Measurements from ENCODE around the gene CHCHD1.
"Not testable (repeated sequence)": the region's sequence is repeated elsewhere in the genome, so short reads cannot be mapped to it uniquely, and the experiment has no call there.

Gene CHCHD1

DNA sequence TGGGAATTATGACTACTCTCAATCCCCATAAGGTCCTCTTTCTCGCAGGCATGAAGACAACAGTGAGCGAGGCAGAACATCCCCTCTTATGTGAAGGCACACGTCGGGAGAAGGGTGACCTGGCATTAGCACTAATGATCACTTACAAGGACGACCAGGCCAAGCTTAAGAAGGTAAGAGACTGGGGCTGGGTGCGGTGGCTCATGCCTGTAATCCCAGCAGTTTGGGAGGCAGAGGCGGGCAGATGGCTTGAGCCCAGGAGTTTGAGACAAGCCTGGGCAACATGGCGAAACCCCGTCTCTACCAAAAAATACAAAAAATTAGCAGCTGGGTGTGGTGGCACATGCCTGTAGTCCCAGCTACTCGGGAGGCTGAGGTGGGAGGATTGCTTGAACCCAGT lies 13.6 kb downstream of the CHCHD1 start:
- not testable (repeated sequence) for DNase-seq

DNA sequence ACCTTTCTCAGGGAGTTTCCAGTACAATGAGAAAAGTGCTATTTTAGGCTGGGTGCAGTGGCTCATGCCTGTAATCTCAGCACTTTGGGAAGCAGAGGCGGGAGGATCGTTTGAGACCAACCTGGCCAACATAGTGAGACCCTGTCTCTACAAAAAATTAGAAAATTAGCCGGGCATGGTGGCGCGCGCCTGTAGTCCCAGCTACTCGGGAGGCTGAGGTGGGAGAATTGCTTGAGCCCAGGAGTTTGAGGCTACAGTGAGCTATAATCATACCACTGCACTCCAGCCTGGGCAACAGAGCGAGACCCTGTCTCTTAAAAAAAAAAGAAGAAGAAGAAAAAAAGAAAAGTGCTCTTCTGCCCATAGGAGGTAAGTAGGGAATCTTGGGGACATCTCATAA lies 14.2 kb downstream of the CHCHD1 start:
- not testable (repeated sequence) for DNase-seq

DNA sequence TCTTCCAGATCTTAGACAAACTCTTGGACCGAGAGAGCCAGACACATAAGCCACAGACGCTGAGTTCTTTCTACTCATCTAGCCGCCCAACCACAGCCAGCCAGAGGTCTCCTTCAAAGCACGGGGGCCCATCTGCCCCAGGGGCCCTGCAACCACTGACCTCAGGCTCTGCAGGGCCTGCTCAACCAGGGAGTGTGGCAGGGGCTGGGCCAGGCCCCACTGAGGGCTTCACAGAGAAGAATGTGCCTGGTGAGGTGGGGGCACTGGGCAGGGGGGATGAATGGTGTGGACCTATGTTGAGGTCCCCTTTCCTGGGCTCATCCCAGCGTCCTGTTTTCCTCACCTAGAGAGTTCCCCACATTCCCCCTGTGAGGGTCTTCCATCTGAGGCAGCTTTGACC lies 14.9 kb downstream of the CHCHD1 start:
- DNase-seq, result no peak

DNA sequence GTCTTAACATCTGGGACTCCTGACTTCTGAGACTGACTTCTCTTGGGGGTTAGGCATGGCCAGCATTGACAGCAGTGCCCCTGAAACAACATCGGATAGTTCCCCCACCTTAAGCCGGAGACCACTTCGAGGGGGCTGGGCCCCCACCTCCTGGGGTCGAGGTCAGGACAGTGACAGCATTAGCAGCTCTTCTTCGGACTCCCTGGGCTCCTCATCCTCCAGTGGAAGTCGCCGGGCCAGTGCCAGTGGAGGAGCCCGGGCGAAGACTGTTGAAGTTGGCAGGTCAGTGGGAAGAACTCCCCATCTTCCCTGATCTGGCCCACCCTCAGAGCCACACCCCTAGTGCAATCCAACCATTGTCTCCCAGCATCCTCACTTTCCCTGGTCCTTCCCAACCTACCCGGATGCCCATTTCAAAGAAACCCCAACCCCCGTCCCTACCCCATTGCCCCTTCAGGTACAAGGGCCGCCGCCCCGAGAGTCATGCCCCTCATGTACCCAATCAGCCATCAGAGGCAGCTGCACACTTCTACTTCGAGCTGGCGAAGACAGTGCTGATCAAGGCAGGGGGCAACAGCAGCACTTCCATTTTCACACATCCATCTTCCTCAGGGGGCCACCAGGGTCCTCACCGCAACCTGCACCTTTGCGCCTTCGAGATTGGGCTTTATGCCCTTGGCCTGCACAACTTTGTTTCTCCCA lies 15.6 kb downstream of the CHCHD1 start:
- DNase-seq, result no peak

DNA sequence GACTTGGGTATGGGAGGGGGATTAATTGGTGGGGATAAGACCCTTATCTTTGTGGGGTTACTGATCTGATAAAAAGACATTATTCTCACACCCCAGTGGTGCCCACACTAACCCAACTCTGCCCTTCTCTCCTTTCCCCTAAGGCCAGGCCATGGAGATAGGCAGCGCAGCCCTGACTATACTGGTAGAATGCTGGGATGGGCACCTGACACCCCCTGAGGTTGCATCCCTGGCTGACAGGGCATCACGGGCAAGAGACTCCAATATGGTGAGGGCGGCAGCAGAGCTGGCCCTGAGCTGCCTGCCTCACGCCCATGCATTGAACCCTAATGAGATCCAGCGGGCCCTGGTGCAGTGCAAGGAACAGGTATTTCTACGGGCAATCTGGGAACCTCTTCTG lies 16.2 kb downstream of the CHCHD1 start:
- DNase-seq, result no peak

DNA sequence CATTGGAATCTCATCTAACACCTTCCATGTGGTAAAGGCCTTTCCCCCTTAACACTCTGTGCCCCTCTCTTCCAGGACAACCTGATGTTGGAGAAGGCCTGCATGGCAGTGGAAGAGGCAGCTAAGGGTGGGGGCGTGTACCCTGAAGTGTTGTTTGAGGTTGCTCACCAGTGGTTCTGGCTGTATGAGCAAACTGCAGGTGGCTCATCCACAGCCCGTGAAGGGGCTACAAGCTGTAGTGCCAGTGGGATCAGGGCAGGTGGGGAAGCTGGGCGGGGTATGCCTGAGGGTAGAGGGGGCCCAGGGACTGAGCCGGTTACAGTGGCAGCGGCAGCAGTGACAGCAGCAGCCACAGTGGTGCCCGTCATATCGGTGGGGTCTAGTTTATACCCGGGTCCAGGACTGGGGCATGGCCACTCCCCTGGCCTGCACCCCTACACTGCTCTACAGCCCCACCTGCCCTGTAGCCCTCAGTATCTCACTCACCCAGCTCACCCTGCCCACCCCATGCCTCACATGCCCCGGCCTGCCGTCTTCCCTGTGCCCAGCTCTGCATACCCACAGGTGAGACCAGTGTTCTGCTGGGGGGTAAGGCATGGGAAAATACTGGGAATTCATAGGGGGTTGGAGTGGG lies 17.2 kb downstream of the CHCHD1 start:
- DNase-seq, result no peak

DNA sequence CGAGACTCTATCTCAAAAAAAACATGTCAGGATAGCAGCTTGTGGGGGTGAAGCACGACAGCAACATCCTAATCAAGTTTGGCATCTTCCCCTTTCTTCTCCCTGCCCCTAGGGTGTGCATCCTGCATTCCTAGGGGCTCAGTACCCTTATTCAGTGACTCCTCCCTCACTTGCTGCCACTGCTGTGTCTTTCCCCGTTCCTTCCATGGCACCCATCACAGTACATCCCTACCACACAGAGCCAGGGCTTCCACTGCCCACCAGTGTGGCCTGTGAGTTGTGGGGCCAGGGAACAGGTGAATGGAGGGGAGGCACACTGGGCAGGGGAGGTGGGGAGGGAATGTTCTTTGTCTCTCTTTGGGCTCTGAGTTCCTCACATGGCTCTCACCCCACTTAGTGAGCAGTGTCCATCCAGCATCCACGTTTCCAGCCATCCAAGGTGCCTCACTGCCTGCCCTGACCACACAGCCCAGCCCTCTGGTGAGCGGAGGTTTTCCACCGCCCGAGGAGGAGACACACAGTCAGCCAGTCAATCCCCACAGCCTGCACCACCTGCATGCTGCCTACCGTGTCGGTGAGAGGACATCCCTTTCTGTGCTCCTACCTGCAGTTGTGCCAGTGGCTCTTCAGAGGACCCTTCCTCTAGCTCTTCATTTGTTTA lies 18.2 kb downstream of the CHCHD1 start:
- no peak for DNase-seq

DNA sequence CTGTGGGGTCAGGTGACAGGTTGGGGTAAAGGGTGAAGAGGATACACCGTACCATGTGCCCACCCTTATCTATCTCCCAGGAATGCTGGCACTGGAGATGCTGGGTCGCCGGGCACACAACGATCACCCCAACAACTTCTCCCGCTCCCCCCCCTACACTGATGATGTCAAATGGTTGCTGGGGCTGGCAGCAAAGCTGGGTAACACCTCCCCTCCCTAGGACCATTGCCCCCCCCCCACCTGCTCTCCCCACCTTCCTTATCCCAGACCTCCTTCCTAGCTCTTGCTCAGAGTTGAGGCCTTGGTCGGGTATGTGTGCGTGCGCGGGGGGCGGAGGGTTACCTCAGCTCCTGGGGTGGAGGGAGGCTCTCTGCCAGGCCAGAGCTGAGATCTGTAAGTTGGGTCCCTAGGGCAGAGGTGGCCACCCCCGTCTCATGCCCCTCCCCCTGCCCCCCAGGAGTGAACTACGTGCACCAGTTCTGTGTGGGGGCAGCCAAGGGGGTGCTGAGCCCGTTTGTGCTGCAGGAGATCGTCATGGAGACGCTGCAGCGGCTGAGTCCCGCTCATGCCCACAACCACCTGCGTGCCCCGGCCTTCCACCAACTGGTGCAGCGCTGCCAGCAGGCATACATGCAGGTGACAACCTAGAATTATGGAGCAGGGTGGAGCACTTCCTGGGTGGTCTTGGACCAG lies 18.9 kb downstream of the CHCHD1 start:
- DNase-seq, result no peak

DNA sequence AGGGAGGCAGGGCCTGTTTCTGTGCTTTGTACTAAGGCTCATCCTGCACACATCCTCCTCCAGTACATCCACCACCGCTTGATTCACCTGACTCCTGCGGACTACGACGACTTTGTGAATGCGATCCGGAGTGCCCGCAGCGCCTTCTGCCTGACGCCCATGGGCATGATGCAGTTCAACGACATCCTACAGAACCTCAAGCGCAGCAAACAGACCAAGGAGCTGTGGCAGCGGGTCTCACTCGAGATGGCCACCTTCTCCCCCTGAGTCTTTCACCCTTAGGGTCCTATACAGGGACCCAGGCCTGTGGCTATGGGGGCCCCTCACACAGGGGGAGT lies 19.4 kb downstream of the CHCHD1 start:
- DNase-seq, result no peak

DNA sequence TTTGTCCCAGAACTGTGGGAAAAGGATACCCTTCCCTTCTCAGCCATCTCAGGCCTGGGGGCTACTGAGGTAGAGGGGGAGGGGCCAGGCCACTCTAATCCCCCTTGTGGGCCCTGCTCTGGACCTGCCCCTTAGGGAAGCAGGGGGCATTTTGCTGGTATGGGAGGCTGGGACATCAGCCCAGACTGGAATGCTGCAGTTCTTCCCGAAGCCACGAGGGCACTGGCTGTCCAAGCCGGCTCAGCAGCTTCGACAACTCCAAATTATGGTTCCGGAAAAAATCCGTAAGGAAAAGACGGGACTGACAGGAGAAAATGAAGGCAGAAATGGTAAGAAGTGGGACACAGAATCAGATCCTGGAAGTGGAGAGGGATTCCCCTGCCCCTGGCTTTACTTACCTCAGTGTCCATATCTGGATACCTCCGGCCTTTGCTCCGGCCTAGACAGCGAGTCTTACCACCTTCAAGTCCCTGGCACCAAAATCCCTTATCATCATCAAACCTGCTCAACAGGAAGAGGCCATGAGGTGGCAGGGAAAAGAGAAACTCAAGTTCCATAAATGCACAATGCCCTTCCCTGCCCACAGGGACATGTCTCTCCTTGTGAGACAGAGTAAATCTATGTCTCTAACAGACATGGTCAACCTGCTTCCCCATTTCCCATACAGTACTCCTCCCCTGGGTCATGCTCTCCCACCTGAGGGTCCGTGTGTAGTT lies 20.6 kb downstream of the CHCHD1 start:
- DNase-seq, result no peak

DNA sequence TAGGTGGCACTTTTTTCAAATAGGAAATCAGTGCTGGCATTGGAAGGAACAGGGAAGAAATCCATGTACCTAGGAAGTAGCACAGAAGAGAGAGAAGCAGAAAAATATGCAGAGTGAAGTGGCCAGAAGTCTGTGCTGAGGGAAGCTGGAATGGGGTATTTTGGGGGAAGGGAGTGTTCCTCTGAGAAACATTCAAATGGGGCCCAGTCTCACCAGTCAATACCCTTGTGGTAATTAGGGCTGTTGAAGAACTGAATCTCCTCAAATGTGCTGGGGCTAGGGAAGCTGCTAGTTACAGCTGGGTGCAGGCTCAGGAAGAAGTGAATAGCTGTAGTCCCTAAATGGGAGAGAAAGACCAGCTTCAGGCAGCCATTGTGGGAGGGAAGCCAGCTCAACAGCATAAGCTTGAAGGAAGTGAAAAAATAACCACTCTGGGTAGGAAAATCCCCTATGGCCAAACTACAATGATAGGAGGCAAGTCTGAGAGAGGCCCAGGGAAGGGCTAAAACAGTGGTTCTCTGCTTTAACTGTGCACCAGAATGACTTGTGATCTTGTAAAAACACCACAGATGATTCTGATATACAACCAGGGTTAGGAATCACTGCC lies 21.9 kb downstream of the CHCHD1 start:
- no peak for DNase-seq

DNA sequence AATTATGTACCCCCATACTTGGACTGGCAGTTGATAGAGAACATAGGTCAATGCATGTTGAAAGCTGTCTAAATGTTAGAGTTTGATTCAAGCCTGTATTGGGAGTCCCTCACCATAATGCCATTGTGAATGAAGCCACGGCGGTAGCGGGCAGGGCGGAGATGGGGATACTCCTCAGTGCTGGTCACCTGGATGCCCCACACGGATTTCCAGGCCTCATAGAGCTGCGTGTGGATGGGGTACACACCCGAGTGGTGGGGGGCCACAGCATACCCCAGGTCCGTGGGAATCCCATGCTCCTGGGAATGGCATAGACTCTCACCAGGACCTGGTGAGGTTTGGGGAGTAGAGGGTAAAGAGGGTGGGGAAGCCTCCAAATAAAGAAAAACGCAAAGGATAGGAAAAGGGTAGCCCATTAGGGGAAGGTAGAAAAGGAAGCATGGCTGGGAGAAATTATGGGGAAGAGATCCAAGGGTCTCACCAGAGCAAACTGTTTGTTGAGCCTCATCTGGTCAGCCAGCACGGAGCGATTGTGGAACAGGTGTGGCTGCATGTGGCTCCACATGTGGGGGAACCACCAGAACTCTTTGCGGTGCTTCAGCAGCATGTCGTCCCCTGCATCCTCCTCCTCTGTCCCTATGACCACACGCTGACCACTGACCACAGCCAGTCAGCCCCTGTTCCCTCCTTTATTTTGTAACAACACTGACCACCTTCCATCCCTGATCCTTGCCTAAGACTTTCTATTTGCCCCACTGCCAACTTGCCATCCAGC lies 24.5 kb downstream of the CHCHD1 start:
- DNase-seq, result no peak

DNA sequence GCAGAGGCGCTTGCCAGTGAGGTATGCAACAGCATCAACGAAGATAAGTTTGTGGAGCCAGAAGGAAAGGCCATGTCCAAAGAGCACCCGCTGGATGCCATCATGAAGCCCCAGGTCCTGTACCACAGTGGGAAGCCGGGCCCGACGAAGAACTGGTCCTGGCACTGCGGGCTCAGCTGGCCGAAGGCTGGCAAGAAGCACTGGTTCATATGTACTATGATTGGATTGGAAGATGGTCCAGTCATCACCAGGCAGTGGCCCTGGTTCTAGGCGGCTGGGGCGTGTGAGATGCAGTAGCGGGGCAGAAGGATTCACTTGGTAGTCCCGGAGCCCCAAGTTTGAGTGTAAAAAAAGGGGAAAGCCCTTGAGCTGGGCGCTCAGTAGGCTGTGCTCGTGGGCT lies 25.6 kb downstream of the CHCHD1 start:
- no peak for DNase-seq

DNA sequence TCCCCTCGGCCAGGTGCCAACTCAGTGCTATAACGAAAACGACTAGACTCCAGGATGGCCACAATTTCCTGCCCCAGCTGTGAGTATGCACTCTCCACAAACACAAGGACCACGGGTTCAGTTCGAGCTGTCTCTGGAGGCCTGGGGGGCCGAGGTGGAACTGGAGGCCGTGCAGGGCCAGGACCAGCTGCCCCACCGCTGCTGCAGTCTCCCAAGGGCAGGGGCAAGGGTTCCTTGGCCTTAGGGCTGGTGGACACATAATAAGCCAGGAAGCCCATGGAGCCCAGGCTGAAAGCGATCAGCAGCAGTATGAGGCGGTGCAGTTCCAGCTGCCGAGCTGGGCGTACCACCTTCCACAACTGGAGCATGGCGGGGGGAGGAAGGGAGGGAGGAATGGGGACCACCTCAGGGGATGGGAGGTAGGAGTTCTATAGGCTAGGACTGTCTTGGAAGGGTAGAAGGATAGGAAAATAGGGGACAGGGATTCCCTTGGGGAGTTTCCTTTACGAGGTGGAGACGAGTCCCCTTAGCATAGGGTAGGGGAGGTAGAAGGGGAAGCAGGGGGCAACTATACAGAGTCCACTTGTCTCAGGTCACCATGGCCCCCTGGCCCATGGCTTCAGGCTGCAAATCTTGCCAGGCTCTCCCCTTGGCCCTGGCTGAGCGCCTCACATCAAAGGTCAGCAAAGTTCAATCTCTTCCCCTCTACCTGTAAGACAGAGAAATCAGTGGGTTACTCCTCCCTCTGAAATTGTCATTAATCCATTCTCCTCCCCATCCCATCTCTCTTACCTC lies 26.4 kb downstream of the CHCHD1 start:
- no peak for DNase-seq

DNA sequence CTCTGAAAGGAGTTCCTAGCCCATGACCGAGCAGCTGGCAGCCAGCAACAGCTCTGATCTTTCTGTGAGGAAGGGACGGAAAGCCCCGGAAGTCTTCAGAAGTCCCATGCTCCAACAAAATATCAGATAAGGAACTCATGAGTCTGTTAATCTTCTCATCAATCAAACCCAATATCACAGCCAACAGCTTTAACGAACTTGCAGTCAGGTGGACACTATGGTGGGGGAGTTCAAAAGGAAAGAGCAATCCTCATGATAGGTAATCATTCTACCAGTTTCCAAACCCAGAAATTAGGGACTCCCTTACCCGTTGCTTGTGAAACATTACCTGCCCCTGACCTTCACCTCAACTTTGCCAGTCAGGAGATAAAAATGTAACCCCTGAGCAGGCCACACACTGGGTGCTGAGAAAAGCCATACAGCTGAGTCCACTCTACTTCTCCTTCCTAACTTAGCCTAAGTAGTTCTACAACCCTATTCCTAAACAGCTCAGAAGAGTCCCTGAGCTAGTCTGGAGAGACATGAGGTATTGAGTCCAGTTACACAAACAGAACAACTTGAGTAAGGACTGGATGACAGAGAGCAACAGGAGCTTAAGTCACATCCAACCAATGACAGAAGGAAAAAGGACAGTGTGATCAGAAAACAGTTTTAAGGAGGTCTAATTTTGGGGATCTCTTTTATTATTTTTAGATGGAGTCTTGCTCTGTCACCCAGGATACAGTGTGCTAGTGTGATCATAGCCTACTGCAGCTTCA lies 27.4 kb downstream of the CHCHD1 start:
- DNase-seq, result no peak

DNA sequence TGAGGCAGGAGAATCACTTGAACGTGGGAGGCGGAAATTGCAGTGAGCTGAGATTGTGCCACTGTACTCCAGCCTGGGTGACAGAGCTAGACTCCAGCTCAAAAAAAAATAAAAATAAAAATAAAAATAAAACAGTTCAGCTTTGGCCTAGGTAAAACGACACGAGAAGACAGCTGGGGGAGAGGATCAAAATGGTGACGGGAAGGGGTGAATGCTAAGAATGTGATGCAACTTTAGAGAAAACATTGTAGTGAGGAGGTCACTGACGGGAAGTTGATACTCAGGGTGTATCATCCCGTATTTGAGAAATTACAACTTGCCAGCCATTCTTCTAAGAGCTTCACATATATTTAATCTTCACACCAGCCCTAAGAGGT lies 28.5 kb downstream of the CHCHD1 start:
- DNase-seq, result no peak

DNA sequence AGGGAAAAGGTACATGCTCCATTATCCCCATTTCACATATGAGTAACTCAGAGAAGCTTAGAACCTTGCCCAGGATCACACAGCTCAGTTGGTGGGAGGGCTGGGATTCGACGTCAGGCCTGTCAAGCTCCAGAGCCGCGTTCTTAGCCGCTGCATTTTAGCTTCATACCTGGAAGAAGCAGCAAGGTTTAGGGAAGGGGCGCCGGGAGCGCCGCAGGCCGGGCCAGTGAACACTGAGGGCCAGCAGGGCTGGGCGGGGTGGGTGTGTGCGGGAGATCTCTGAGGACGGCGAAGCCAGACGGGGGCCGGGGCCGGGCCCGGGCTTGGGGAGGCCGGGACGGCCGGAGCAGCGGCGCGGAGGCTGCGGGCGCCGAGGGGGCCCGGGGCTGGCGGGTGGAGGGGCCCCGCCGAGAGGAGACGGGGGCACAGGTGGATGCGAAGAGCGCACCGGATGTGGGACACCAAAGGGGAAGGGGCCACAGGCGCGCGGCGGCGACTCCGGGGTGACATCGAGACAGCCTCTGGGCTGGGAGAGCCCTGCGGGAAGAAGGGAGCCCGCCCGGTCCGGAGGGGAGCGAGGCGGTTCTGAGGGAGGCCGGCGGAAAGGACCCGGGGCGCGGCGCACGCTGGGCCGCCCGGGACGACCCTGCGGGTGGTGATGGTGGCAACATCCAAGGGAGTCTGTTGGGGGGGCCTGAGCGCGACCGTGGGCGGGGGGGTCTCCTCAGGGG lies 29.1 kb downstream of the CHCHD1 start:
- peak; percentile 61 to 66 for DNase-seq

DNA sequence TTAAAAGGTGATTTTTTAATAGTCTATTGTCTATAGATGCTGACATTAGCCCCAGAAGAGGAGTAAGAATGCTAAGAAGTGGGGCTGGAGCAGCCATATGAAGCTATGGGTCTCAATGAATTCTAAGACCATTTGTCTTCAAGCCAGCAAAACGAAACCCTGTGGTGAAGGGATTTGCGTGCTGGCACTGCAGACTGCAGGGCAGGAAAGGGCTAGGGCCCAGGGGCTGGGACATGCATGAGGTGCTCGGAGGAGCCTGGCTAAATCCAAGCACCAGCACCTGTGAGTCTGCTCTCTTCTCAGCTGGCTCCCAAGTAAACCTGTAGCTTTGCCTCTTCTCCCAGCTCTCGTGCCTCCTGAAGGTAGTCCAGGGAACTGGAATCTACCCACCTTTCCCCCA lies 30.8 kb downstream of the CHCHD1 start:
- no peak for DNase-seq

DNA sequence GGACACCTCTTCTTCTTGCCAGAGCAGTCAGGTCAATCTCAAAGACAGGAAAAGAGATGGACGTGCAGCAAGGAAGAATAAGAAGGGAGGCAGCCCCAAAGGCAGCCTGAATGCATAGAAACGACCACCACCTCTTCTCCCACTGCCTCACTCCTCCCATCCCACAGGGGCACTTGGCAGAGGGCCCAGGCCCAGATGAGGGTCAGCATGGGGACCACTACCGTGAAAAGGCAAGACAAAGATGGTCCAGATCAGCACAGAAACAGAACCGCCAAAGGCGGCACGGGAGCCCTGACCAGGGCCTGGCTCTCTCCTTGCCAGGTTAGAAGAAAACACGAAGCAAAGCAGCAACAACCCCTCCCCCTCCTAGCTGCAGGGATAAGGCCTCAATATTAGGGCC lies 31.5 kb downstream of the CHCHD1 start:
- DNase-seq, result no peak

Measured in CD4-positive, alpha-beta T cell treated with Interleukin-4 for 1 hour (primary cell).